Fibroblast of mammary gland (primary cell): ENCODE results near the gene GPC6.

Experiments used
- DNase-seq: peaks from one replicate; pipeline ENCODE4 v3.0.0-alpha.2; 2010; ENCODE audit warnings: low read depth
- H3K4me3 ChIP-seq: 2 replicates; pipeline ENCODE4 v1.5.1; 2011; ENCODE audit warnings: low read depth, mild to moderate bottlenecking, low read length, moderate library complexity; ENCODE audit not compliant: control insufficient read depth
- TF ChIP-seq, protein P1 (sequence below): conservative IDR thresholded peaks from 2 replicates; pipeline ENCODE4 v1.5.1; 2011; ENCODE audit warnings: low read depth, low read length, inconsistent platforms; ENCODE audit not compliant: control insufficient read depth, insufficient read depth

Gene GPC6

DNA sequence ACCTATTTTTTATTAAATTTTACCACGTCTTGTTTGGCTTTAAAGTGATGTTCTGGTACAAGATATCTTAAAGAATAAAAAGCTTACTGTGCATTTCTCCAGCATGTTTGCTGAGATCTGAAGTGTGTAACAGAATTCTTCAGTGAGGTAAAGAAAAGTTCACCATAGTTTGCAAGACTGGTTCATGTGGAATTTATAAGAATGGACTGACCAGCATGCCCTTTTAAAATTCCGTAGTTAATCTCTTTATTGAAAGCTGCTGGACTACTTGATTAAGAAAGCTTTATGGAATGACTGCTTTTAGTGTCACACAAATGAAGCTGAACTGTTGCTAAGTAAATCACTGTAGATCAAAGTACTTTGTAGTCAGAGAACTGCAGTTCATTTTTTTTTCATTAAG, 119.2 kb downstream of the GPC6 start:
- TF ChIP-seq, protein P1, sequence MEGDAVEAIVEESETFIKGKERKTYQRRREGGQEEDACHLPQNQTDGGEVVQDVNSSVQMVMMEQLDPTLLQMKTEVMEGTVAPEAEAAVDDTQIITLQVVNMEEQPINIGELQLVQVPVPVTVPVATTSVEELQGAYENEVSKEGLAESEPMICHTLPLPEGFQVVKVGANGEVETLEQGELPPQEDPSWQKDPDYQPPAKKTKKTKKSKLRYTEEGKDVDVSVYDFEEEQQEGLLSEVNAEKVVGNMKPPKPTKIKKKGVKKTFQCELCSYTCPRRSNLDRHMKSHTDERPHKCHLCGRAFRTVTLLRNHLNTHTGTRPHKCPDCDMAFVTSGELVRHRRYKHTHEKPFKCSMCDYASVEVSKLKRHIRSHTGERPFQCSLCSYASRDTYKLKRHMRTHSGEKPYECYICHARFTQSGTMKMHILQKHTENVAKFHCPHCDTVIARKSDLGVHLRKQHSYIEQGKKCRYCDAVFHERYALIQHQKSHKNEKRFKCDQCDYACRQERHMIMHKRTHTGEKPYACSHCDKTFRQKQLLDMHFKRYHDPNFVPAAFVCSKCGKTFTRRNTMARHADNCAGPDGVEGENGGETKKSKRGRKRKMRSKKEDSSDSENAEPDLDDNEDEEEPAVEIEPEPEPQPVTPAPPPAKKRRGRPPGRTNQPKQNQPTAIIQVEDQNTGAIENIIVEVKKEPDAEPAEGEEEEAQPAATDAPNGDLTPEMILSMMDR, result no peak
- H3K4me3 ChIP-seq, result no peak overlapping the region
- DNase-seq, result no peak

DNA sequence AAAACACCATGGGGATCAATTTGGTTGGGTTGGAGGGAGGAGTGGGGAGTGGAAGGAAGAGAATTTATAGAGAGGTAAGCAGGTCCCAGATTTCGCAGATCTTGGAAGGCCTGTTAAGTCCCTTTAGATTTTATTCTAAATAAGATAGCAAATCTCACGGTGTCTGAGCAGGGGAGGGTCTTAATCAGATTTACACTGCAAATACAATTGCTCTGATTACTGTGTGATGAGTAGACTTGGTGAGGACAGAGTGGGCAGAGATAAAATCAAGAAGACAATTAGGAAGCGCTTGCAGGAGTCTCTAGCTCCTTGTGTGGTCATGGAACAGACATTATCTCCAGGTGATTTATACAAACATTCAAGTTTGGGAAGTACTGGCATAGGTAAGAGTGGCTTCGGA, 126.0 kb downstream of the GPC6 start:
- TF ChIP-seq, protein P1, result no peak
- no peak overlapping the region for H3K4me3 ChIP-seq
- no peak for DNase-seq

DNA sequence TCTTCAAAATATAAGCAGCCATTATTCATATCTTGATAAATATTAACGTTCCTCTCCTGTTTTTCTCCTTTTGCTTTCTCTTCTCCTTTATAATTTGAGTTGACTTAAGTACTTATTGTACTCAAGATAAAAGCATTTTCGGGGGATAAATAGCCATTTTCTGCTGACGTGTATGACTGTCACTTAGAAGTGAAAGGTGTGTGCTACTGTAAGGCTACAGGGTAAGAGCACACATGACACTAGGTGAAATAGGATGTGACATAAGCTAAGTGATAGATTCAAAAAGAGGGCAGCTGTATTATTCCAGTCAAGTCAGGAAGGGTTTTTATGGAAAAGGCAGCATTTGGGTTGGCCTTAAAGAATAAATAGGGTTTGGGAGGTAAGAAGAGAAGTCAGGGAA, 128.5 kb downstream of the GPC6 start:
- H3K4me3 ChIP-seq, result no peak overlapping the region
- no peak for DNase-seq
- TF ChIP-seq, protein P1, result no peak

DNA sequence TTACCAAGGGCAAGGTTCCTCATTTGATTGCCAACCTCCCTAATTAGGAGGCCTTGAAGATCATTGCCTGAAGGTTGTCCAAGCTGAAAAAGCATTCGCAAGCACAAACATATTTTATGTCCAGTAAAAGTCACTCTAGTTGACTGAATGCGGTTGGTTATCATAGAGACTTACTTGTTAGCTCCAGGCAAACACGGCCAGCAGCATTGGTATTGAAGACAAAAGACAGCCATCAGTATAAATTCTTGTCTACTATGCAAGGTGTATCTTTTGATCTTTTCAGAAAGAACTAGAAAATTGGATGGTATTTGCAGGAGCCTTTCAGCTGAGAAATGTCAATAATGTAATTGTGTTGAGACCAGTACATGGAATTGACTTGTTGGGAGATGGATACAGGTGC, 129.9 kb downstream of the GPC6 start:
- TF ChIP-seq, protein P1, result no peak
- no peak for DNase-seq
- no peak overlapping the region for H3K4me3 ChIP-seq

DNA sequence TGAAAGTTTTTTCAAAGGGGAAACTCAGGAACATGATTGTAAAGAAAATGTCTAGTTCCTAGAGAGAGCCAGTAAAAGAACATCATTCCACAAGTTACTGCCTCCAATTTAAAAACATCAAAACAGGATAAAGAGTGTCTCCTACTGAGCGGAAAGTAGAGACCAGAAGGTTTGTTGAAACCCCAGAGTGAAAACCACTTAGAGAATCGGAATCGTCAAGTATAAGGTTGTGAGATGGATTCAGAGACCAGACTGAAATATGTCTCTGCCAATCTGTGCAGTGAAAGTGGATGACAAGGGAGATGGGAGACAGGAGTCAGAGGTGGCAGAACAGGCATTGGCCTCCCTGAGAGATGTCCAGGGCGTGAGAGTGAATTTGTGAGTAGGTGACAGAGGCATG, 133.4 kb downstream of the GPC6 start:
- no peak for DNase-seq
- TF ChIP-seq, protein P1, result no peak
- H3K4me3 ChIP-seq, result no peak overlapping the region

DNA sequence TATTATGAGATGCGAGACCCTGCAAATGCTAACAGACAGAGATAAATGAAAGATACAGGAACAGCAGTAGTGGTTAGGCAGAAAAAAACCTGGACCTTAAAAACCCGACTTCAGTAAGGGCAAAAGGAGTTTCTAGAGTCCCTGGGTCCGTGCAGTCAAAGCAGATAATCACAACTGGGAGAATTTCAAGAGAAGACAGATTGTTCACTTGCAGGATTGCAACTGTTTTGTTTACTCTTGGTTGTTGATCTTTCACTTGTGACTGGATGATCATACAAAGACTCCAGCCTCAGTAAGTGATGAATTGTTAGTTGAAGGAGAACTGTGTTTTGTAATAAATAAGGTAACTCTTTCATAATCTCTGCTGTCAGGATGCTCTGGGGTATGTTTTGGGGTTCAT, 135.1 kb downstream of the GPC6 start:
- DNase-seq, result no peak
- H3K4me3 ChIP-seq, result no peak overlapping the region
- TF ChIP-seq, protein P1, result no peak

DNA sequence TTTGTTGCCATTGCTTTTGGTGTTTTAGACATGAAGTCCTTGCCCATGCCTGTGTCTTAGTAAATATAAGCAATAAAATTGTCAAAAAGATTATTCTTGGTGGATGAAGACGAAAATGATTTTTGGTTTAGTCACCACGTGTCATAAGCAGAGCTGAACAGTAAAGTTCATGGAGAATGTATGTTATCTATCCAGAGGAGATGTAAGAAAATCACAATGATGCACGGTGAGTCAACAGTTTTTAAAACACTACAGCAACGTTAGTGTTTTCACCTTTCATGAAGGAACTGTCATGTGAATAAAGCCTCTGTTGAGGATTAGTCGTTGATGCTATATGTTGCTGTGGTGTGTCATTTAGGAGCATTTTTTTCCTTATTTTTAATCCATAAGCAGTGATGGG, 137.6 kb downstream of the GPC6 start:
- no peak overlapping the region for H3K4me3 ChIP-seq
- DNase-seq, result peak; percentile 64
- TF ChIP-seq, protein P1, result no peak
